Activated CD4-positive, alpha-beta T cell treated with anti-CD3 and anti-CD28 coated beads for 36 hours (primary cell): Measurements from ENCODE around the gene APOBEC3F. TPM values are rescaled to one million over a fixed set of nuclear protein-coding genes. Genes with fewer than 3 reads are reported as not detected.

Experiments
- ATAC-seq: fragments of 200-7000 bp; cut with Tn5 transposase; one replicate; pipeline ENCODE4 v1.10.0; 2021; ENCODE audit warnings: mild to moderate bottlenecking, moderate library complexity
- CTCF ChIA-PET: fragments of 350-600 bp; sonication (Branson Sonifier 250); formaldehyde crosslinking; loops from one replicate; lab custom pipeline; 2021; ENCODE audit warnings: antibody characterized with exemption; lab: Charles Lee
- POLR2A ChIA-PET: fragments of 350-600 bp; sonication (Branson Sonifier 250); formaldehyde crosslinking; loops from one replicate; lab custom pipeline; 2021; ENCODE audit warnings: antibody characterized with exemption, inconsistent platforms; lab: Charles Lee
- DNase-seq: peaks from one replicate; pipeline ENCODE4 v3.0.0-alpha.2; 2020
- H3K27ac Mint-ChIP-seq: one replicate; pipeline ENCODE4 v1.8.0; 2021; ENCODE audit warnings: mixed read lengths
- H3K27me3 Mint-ChIP-seq: one replicate; pipeline ENCODE4 v1.8.0; 2021; ENCODE audit warnings: mixed read lengths
- H3K36me3 Mint-ChIP-seq: one replicate; pipeline ENCODE4 v1.8.0; 2021; ENCODE audit warnings: low read depth, mixed read lengths
- H3K4me1 Mint-ChIP-seq: one replicate; pipeline ENCODE4 v1.8.0; 2021; ENCODE audit warnings: mixed read lengths
- H3K4me3 Mint-ChIP-seq: one replicate; pipeline ENCODE4 v1.8.0; 2021; ENCODE audit warnings: mild to moderate bottlenecking, moderate library complexity, mixed read lengths
- H3K9me3 Mint-ChIP-seq: one replicate; pipeline ENCODE4 v1.8.0; 2021; ENCODE audit warnings: low read depth, mixed read lengths
- intact Hi-C, 2 experiments: fragments of 100-400 bp; cut with DNase I in 1 of 2; cut with micrococcal nuclease in 1 of 2; formaldehyde crosslinking; loops; one replicate each; pipeline versions ENCODE4 v1.14.2 to v1.15.1; 2022 to 2024; cut with DNase I, micrococcal nuclease
- total RNA-seq, 2 experiments: library from RNA; stranded (reverse); gene quantifications; one replicate each; pipeline ENCODE4 v1.2.3, GENCODE V29; 2021

Gene APOBEC3F
- total RNA-seq, 2 experiments from 2014 or later: 19.0 to 24.5 TPM

DNA sequence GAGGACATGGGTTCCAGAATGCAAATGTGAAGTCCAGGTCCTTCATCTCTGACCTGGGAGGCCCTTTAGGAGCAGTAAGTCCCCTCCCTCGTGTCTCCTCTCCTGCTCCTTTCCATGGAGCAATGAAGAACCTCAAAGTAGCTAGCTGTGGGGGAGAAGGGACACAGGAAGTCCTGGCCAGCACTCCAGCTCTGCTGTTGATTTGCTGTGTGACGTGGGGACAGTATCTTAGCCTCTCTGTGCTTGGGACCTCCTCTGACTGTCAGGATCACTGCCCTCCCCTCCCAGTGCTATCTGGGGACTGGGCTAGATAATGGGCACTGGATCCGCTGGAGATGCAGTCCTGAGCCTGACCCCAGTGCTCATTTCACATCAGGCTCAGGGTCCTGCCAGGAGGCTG lies 55.3 kb downstream of the APOBEC3F start:
- CTCF ChIA-PET: interaction anchor here (0.5 kb wide), 1 partner anchor 210 kb away, joined by 3 read pairs; no protein-coding TSS in a partner anchor
- H3K27me3 Mint-ChIP-seq: no peaks in the 10 kb centered on the region
- H3K4me3 Mint-ChIP-seq: no peak overlapping the region
- H3K36me3 Mint-ChIP-seq: no peaks in the 10 kb centered on the region
- ATAC-seq (no peak), DNase-seq (no peak)
- peaks cover 88% of the 10 kb centered on the region for H3K4me1 Mint-ChIP-seq
- intact Hi-C loops: no loop called here
- no peak overlapping the region for H3K27ac Mint-ChIP-seq
- no peaks in the 10 kb centered on the region for H3K9me3 Mint-ChIP-seq
- POLR2A ChIA-PET: no interaction called here

DNA sequence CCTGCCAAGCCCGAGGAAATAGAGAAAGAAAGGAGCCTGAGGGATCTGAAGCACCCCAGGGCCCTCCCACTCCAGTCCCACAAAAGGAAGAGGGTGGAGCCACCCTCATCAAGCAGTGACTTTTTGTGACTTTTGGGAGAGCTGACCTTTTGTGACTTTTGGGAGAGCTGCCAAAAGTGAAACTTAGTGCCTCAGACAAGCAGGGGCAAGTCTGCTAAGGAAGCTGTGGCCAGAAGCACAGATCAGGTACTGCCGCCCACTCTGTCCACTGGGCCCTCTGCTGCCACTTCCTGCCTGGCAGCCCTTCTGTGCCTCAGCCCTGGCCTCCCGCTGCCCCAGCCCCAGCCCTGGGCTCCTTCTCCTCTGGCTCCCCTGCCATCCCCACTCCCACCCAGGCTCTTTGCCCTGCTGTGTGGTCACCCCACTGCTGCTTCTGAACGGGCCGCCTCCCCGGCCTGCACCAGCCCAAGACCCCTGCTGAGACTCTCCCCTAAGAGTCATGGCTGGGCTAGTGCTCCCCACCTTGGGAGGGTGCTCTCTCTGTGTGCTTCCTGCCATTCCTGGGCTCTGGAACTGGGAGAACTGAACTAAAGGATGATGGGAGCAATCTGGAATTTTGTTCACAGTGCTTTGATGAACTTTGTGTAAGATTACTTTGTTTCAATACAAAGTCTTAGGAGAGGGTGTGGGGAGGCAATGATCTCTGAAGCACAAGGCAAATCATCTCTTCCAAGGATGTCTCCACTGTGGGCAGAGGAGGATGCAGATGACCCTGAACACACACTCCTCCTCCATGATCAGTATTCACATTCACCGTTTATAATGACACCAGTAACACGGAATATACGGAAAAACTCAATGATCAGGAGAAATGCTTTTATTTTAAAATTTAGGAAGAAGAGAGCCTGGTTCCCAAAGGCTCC lies 56.7 kb downstream of the APOBEC3F start, which contains the start of gene APOBEC3H:
TSS of gene APOBEC3H (plus strand) at position 147 of the 923 bp plus-strand sequence. CDS start 3,035 bp downstream, outside the sequence.
- Mint-ChIP-seq H3K27me3 (no peaks in the 10 kb centered on the region), H3K4me3 (peak within 1 kb of the TSS; percentile 34), H3K4me1 (peaks cover 74% of the 10 kb centered on the region), H3K9me3 (no peaks in the 10 kb centered on the region), H3K36me3 (no peaks in the 10 kb centered on the region), H3K27ac (peak within 1 kb of the TSS; percentile 84)
- CTCF ChIA-PET: no interaction called here
- DNase-seq (peak; percentile 30), ATAC-seq (no peak)
- intact Hi-C loops: loop anchor here in 1 of 2 experiments (2.0 kb wide), 1 partner anchor 15 kb away; no protein-coding TSS in a partner anchor
- POLR2A ChIA-PET: no interaction called here

DNA sequence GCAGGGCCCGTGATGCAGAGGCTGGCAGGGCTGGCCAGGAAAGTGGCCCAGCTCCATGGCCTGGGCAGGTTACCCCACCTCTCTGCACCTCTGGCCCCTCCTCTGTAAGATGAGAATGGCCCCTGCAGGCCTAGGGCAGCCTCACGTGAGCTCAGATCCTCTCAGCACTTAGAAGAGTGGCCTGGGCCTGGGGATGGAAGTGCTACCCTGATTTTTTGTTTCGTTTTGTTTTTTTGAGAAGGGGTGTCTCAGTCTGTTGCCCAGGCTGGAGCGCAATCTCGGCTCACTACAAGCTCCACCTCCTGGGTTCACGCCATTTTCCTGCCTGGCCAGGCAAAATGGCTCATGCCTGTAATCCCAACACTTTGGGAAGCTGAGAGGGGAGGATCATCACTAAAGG lies 57.4 kb downstream of the APOBEC3F start:
- H3K9me3 Mint-ChIP-seq: no peaks in the 10 kb centered on the region
- no peaks in the 10 kb centered on the region for H3K27me3 Mint-ChIP-seq
- intact Hi-C loops: loop anchor here in 1 of 2 experiments (2.0 kb wide), 1 partner anchor 15 kb away; no protein-coding TSS in a partner anchor
- peaks cover 67% of the 10 kb centered on the region for H3K4me1 Mint-ChIP-seq
- H3K36me3 Mint-ChIP-seq: no peaks in the 10 kb centered on the region
- no peak for DNase-seq
- no peak overlapping the region for H3K27ac Mint-ChIP-seq
- no peak for ATAC-seq
- no peak overlapping the region for H3K4me3 Mint-ChIP-seq
- ChIA-PET POLR2A (no interaction called here), CTCF (interaction anchor here (0.9 to 1.0 kb wide), 2 partner anchors 16 to 130 kb away, joined by 3 read pairs; no protein-coding TSS in a partner anchor)

DNA sequence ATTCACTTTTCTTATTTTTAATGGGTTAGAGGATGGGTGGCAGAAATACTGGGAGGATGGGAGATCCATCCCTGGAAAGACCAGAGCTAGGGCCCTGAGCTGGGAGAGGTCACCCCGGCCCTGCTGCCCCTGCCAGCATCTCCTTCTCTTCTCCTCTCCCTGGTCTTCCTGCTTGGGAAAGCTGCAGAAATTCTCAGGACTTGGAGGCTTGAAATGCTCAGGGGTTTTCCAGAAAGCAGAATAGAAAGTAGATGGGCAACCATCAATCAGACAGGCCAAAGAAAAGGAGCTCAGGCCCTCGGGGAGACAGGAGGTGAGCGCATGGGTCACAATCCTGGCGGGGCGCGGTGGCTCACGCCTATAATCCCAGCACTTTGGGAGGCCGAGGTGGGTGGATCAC lies 57.9 kb downstream of the APOBEC3F start:
- no peaks in the 10 kb centered on the region for H3K9me3 Mint-ChIP-seq
- peak overlapping the region; percentile 19 for H3K4me3 Mint-ChIP-seq
- ChIA-PET CTCF (interaction anchor here (0.5 to 1.1 kb wide), 4 partner anchors 14 to 218 kb away, joined by 3 to 4 read pairs (median 3); no protein-coding TSS in a partner anchor), POLR2A (interaction anchor here (0.6 kb wide), 1 partner anchor 8 kb away, joined by 4 read pairs; no protein-coding TSS in a partner anchor)
- intact Hi-C loops: loop anchor here in 1 of 2 experiments (2.0 kb wide), 1 partner anchor 14 kb away; no protein-coding TSS in a partner anchor
- no peaks in the 10 kb centered on the region for H3K36me3 Mint-ChIP-seq
- H3K27ac Mint-ChIP-seq: peak overlapping the region; percentile 73
- no peak for DNase-seq
- H3K27me3 Mint-ChIP-seq: no peaks in the 10 kb centered on the region
- no peak for ATAC-seq
- peaks cover 62% of the 10 kb centered on the region for H3K4me1 Mint-ChIP-seq

DNA sequence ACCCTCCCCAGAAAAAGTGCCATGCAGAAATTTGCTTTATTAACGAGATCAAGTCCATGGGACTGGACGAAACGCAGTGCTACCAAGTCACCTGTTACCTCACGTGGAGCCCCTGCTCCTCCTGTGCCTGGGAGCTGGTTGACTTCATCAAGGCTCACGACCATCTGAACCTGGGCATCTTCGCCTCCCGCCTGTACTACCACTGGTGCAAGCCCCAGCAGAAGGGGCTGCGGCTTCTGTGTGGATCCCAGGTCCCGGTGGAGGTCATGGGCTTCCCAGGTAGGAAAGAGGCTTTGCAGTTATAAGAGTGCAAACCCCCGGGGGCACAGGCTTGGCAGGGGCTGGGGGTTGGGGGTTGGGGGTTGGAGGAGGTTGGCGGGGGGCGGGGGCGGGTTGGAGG lies 60.6 kb downstream of the APOBEC3F start:
- intact Hi-C loops: no loop called here
- no peak for ATAC-seq
- Mint-ChIP-seq H3K4me1 (peaks cover 43% of the 10 kb centered on the region), H3K36me3 (no peaks in the 10 kb centered on the region), H3K9me3 (no peaks in the 10 kb centered on the region), H3K27ac (no peak overlapping the region), H3K4me3 (no peak overlapping the region), H3K27me3 (no peaks in the 10 kb centered on the region)
- no peak for DNase-seq
- POLR2A ChIA-PET: no interaction called here
- CTCF ChIA-PET: no interaction called here

DNA sequence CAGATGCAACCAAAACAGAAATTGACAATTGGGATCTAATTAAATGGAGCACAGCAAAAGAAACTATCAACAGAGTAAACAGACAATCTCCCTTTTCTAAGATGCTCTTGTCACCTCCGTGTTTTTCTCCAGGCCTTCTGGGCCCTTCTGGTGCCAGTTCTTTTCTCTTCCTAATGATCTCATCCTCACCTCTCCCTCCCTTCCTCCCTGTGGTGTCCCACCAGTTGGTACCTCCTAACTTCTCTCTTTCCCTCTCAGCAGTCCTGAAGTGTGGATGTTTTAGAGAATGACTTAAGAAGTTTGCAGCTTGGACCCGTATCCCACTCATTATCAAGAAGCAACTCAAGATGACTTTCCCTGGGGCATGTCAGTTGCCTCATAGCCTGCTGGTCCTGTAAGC lies 62.8 kb downstream of the APOBEC3F start:
- H3K9me3 Mint-ChIP-seq: no peaks in the 10 kb centered on the region
- no peak overlapping the region for H3K4me3 Mint-ChIP-seq
- ChIA-PET CTCF (no interaction called here), POLR2A (no interaction called here)
- H3K27me3 Mint-ChIP-seq: no peaks in the 10 kb centered on the region
- ATAC-seq: no peak
- intact Hi-C loops: no loop called here
- peaks cover 24% of the 10 kb centered on the region for H3K4me1 Mint-ChIP-seq
- DNase-seq: no peak
- no peaks in the 10 kb centered on the region for H3K36me3 Mint-ChIP-seq
- no peak overlapping the region for H3K27ac Mint-ChIP-seq

Other genes starting within 250 kb of the APOBEC3F start
- 1 to 10 TPM; 7.4 to 8.0 TPM for gene DNAL4, start 246.7 kb upstream of the APOBEC3F start, total RNA-seq
- gene NPTXR, start 196.8 kb upstream of the APOBEC3F start, total RNA-seq: 1 to 10 TPM; 1.3 to 1.4 TPM
- gene CBX6, start 168.6 kb upstream of the APOBEC3F start, total RNA-seq: 100 to 1,000 TPM in 1 of 2 experiments, 10 to 100 TPM in 1; 96.1 to 112 TPM
- gene APOBEC3A, start 83.3 kb upstream of the APOBEC3F start, total RNA-seq: not detected
- gene APOBEC3B, start 58.5 kb upstream of the APOBEC3F start, total RNA-seq: 1 to 10 TPM; 8.0 to 8.5 TPM
- gene APOBEC3C, start 26.6 kb upstream of the APOBEC3F start, total RNA-seq: 10 to 100 TPM; 75.3 to 98.5 TPM
- 10 to 100 TPM; 27.0 to 28.2 TPM for gene APOBEC3D, start 19.7 kb upstream of the APOBEC3F start, total RNA-seq
- gene APOBEC3G, start 36.4 kb downstream of the APOBEC3F start, total RNA-seq: 10 to 100 TPM; 45.9 to 47.4 TPM
- 1 to 10 TPM; 5.2 to 7.3 TPM for gene APOBEC3H, start 56.4 kb downstream of the APOBEC3F start, total RNA-seq
- 10 to 100 TPM; 19.9 to 20.3 TPM for gene CBX7, start 111.8 kb downstream of the APOBEC3F start, total RNA-seq
- gene PDGFB, start 204.1 kb downstream of the APOBEC3F start, total RNA-seq: 1 to 10 TPM; 2.5 to 3.4 TPM